H1 (cell line): ENCODE measurements around the gene RPUSD3. TPM values are rescaled to one million over a fixed set of nuclear protein-coding genes. Genes with fewer than 3 reads are reported as not detected.
A peak's percentile ranks its signal among the peaks of the same experiment; 100 is the strongest.

Experiments
- CTCF ChIA-PET: fragments of 300-600 bp; sonication (Branson Sonifier 250); formaldehyde crosslinking; loops from one replicate; lab custom pipeline; 2021; ENCODE audit not compliant: partially characterized antibody; lab: Charles Lee
- POLR2A ChIA-PET: fragments of 300-600 bp; sonication (Branson Sonifier 250); formaldehyde crosslinking; loops from one replicate; lab custom pipeline; 2021; ENCODE audit warnings: inconsistent platforms; ENCODE audit not compliant: partially characterized antibody; lab: Charles Lee
- DNase-seq, 2 experiments: peaks; one replicate each; pipeline versions ENCODE4 v3.0.0 to v3.0.0-alpha.2; 2010 to 2022; ENCODE audit warnings: low spot score in 2 of 2, low read depth in 1 of 2, mixed read lengths in 1 of 2
- FAIRE-seq: peaks from 2 replicates; lab custom pipeline; 2011; peaks lifted over from hg19 to GRCh38; lab: Jason Lieb, UNC
- H2AFZ ChIP-seq: 2 replicates; pipeline ENCODE4 v1.8.1; 2012; ENCODE audit warnings: low read length, inconsistent platforms
- H2AK5ac ChIP-seq: 2 replicates; pipeline ENCODE4 v1.6.1; 2013; ENCODE audit warnings: low read depth, low read length
- H2BK120ac ChIP-seq: replicated peaks from 2 replicates; pipeline ENCODE3; 2013; ENCODE audit warnings: low read depth, low read length, inconsistent platforms
- H2BK12ac ChIP-seq: 2 replicates; pipeline ENCODE4 v1.6.1; 2013; ENCODE audit warnings: low read depth, low read length
- H2BK15ac ChIP-seq: 2 replicates; pipeline ENCODE4 v1.6.1; 2013; ENCODE audit warnings: low read length
- H2BK20ac ChIP-seq: 2 replicates; pipeline ENCODE4 v1.6.1; 2013; ENCODE audit warnings: low read length
- H2BK5ac ChIP-seq: 2 replicates; pipeline ENCODE4 v1.6.1; 2013; ENCODE audit warnings: low read depth, low read length
- H3K14ac ChIP-seq: 2 replicates; pipeline ENCODE4 v1.6.1; 2013; ENCODE audit warnings: inconsistent platforms; ENCODE audit not compliant: insufficient read length
- H3K18ac ChIP-seq: 2 replicates; pipeline ENCODE4 v1.6.1; 2013; ENCODE audit warnings: low read length; ENCODE audit errors: extremely low read depth
- H3K23ac ChIP-seq: 2 replicates; pipeline ENCODE4 v1.6.1; 2013; ENCODE audit warnings: inconsistent platforms; ENCODE audit not compliant: insufficient read length
- H3K23me2 ChIP-seq: 2 replicates; pipeline ENCODE4 v1.6.1; 2013; ENCODE audit warnings: low read depth, low read length
- H3K27ac ChIP-seq: 2 replicates; pipeline ENCODE4 v1.6.1; 2011; ENCODE audit warnings: low read depth, low read length, inconsistent platforms
- H3K27me3 ChIP-seq, 4 experiments: replicated peaks in 1 of 4; 1 replicate in 1 of 4; 2 replicates in 3 of 4; pipeline versions ENCODE4 v1.6.1 to v1.8.1; 2011 to 2013; ENCODE audit warnings: low read length in 3 of 4, mild to moderate bottlenecking in 3 of 4, inconsistent platforms in 2 of 4, mixed read lengths in 2 of 4, moderate library complexity in 1 of 4; ENCODE audit not compliant: control insufficient read depth in 3 of 4, insufficient read depth in 3 of 4; ENCODE audit errors: extremely low read depth in 1 of 4
- H3K36me3 ChIP-seq, 4 experiments: 2 replicates each; pipeline versions ENCODE4 v1.6.1 to v1.8.1; 2011 to 2013; ENCODE audit warnings: mild to moderate bottlenecking in 4 of 4, low read length in 3 of 4, moderate library complexity in 2 of 4, control low read depth in 1 of 4, inconsistent platforms in 1 of 4; ENCODE audit not compliant: insufficient read depth in 4 of 4, control insufficient read depth in 2 of 4
- H3K4ac ChIP-seq: replicated peaks from 2 replicates; pipeline ENCODE3; 2013; ENCODE audit warnings: low read length, low read depth, mixed read lengths, inconsistent platforms; ENCODE audit not compliant: insufficient read length
- H3K4me1 ChIP-seq, 4 experiments: replicated peaks in 1 of 4; 1 replicate in 1 of 4; 2 replicates in 3 of 4; pipeline versions ENCODE4 v1.6.1 to v1.8.1; 2011 to 2013; ENCODE audit warnings: low read length in 3 of 4, inconsistent platforms in 2 of 4, mixed read lengths in 1 of 4; ENCODE audit not compliant: insufficient read depth in 4 of 4, control insufficient read depth in 3 of 4
- H3K4me2 ChIP-seq, 2 experiments: 2 replicates each; pipeline versions ENCODE4 v1.6.1 to v1.8.1; 2011 to 2013; ENCODE audit warnings: low read depth in 2 of 2, low read length in 2 of 2, control low read depth in 1 of 2, inconsistent platforms in 1 of 2, mild to moderate bottlenecking in 1 of 2; ENCODE audit not compliant: insufficient read depth in 1 of 2
- H3K4me3 ChIP-seq, 4 experiments: fragments of 200-600, 300-600 bp in 1 of 4; sonication (generic), shearing (Covaris generic), sonication (Bioruptor Twin) in 1 of 4; 2 replicates each; pipeline versions ENCODE4 v1.5.1 to v1.8.1; 2011 to 2016; ENCODE audit warnings: low read length in 4 of 4, low read depth in 3 of 4, control low read depth in 2 of 4, inconsistent platforms in 2 of 4, mild to moderate bottlenecking in 2 of 4, mixed read lengths in 1 of 4, moderate library complexity in 1 of 4; ENCODE audit not compliant: insufficient read depth in 2 of 4; ENCODE audit errors: extremely low read depth in 1 of 4
- H3K56ac ChIP-seq: replicated peaks from 2 replicates; pipeline ENCODE3; 2013; ENCODE audit warnings: low read depth, mild to moderate bottlenecking, mixed read lengths, low read length, inconsistent platforms; ENCODE audit not compliant: insufficient read length
- H3K79me1 ChIP-seq: 2 replicates; pipeline ENCODE4 v1.6.1; 2013; ENCODE audit warnings: low read depth, low read length, control low read depth
- H3K79me2 ChIP-seq, 2 experiments: 2 replicates each; pipeline versions ENCODE4 v1.6.1 to v1.8.1; 2012 to 2013; ENCODE audit warnings: low read length in 2 of 2, mild to moderate bottlenecking in 2 of 2, inconsistent platforms in 1 of 2; ENCODE audit not compliant: insufficient read depth in 2 of 2, control insufficient read depth in 1 of 2
- H3K9ac ChIP-seq, 4 experiments: replicated peaks in 1 of 4; 1 replicate in 1 of 4; 2 replicates in 3 of 4; pipeline versions ENCODE4 v1.6.1 to v1.8.1; 2011 to 2013; ENCODE audit warnings: low read depth in 3 of 4, low read length in 3 of 4, control low read depth in 2 of 4, mild to moderate bottlenecking in 2 of 4, moderate library complexity in 2 of 4, inconsistent platforms in 1 of 4; ENCODE audit errors: extremely low read depth in 1 of 4
- H3K9me3 ChIP-seq, 2 experiments: 2 replicates each; pipeline versions ENCODE4 v1.6.1 to v1.8.1; 2012 to 2013; ENCODE audit warnings: mild to moderate bottlenecking in 2 of 2, moderate library complexity in 2 of 2, control low read depth in 1 of 2, inconsistent platforms in 1 of 2, low read depth in 1 of 2, low read length in 1 of 2, mixed read lengths in 1 of 2; ENCODE audit not compliant: insufficient read depth in 2 of 2
- H4K20me1 ChIP-seq, 2 experiments: replicated peaks in 1 of 2; 2 replicates each; pipeline versions ENCODE3 to v1.8.1; 2011 to 2013; ENCODE audit warnings: inconsistent platforms in 2 of 2, low read length in 2 of 2, mild to moderate bottlenecking in 1 of 2; ENCODE audit not compliant: insufficient read depth in 2 of 2, control insufficient read depth in 1 of 2
- H4K5ac ChIP-seq: 2 replicates; pipeline ENCODE4 v1.6.1; 2013; ENCODE audit warnings: low read length, low read depth, mixed read lengths, inconsistent platforms; ENCODE audit not compliant: insufficient read length
- H4K8ac ChIP-seq: 2 replicates; pipeline ENCODE4 v1.8.0; 2013; ENCODE audit warnings: mild to moderate bottlenecking, moderate library complexity, low read length, inconsistent platforms; ENCODE audit not compliant: insufficient read depth; ENCODE audit errors: extremely low read depth
- H4K91ac ChIP-seq: replicated peaks from 2 replicates; pipeline ENCODE3; 2013; ENCODE audit warnings: low read length, mixed read lengths, inconsistent platforms; ENCODE audit not compliant: insufficient read length
- ATF3 ChIP-seq: IDR thresholded peaks from 2 replicates; pipeline ENCODE4 v1.6.1; 2011; ENCODE audit warnings: low read depth, mild to moderate bottlenecking, low read length; ENCODE audit not compliant: insufficient read depth
- CEBPB ChIP-seq: IDR thresholded peaks from 2 replicates; pipeline ENCODE4 v1.6.1; 2012; ENCODE audit warnings: low read depth, low read length
- CTCF ChIP-seq, 3 experiments: IDR thresholded peaks; 1 replicate in 2 of 3; 2 replicates in 1 of 3; pipeline versions ENCODE4 v1.5.1 to v1.6.1; 2011; ENCODE audit warnings: low read length in 3 of 3, mild to moderate bottlenecking in 3 of 3, inconsistent platforms in 2 of 3, low read depth in 1 of 3, moderate library complexity in 1 of 3; ENCODE audit not compliant: insufficient read depth in 1 of 3; ENCODE audit errors: control extremely low read depth in 1 of 3
- FOSL1 ChIP-seq: IDR thresholded peaks from 2 replicates; pipeline ENCODE4 v1.6.1; 2011; ENCODE audit warnings: mild to moderate bottlenecking, low read depth, low read length, moderate library complexity; ENCODE audit not compliant: insufficient read depth
- JUN ChIP-seq: IDR thresholded peaks from 2 replicates; pipeline ENCODE4 v1.6.1; 2011; ENCODE audit warnings: low read depth, mild to moderate bottlenecking, improper control_type of control experiment, low read length
- KDM5A ChIP-seq: fragments of 200-600 bp; IDR thresholded peaks from 2 replicates; pipeline ENCODE4 v1.7.1; 2012; ENCODE audit warnings: mild to moderate bottlenecking, low read length, inconsistent platforms, mixed read lengths
- POLR2AphosphoS5 ChIP-seq: IDR thresholded peaks from 2 replicates; pipeline ENCODE4 v1.6.1; 2011; ENCODE audit warnings: low read depth, low read length
- RFX5 ChIP-seq: IDR thresholded peaks from 2 replicates; pipeline ENCODE4 v1.6.1; 2011; ENCODE audit warnings: low read depth, low read length, improper control_type of control experiment, borderline replicate concordance
- WGBS, 2 experiments: shearing (Covaris generic) in 1 of 2; methylation state at CpG; one replicate each; pipeline versions ENCODE4 v1.1.6 to v1.1.7; 2013 to 2015; ENCODE audit warnings: low lambda C conversion rate in 2 of 2, mixed read lengths in 2 of 2, inconsistent platforms in 1 of 2, low coverage in 1 of 2, missing lambda C conversion rate in 1 of 2; ENCODE audit not compliant: insufficient replicate concordance in 2 of 2, insufficient coverage in 1 of 2, insufficient read length in 1 of 2; ENCODE audit errors: extremely low coverage in 1 of 2, missing lambda C conversion rate in 1 of 2; 5-methylcytosine and 5-hydroxymethylcytosine counted together
- polyA plus RNA-seq, 7 experiments: library from polyadenylated mRNA; depleted of rRNA in 3 of 7; stranded (reverse) in 5 of 7; unstranded in 2 of 7; fragments of >200 nt in 5 of 7; fragments of 200-250 nt in 2 of 7; gene quantifications; 1 replicate in 5 of 7; 2 replicates in 1 of 7; 4 replicates in 1 of 7; pipeline versions ENCODE4 v1.2.1 to v1.2.3, GENCODE V29; 2011 to 2013; ENCODE audit warnings: missing spikeins in 2 of 7, mixed read lengths in 2 of 7
- total RNA-seq: library from RNA; stranded (reverse); fragmentation: NEBNext Ultra II Directional; extraction: Animal tissue kit (Norgen Biotek cat#: 25700); gene quantifications from 2 replicates; pipeline ENCODE4 v1.2.1, GENCODE V29; 2021

RPUSD3 gene
- total and polyA plus RNA-seq, 2 of the 8 experiments (the other 6 are each of a cell fraction or from before 2014, with no cell fraction given): 68.4 to 154 TPM

- Histone ChIP-seq H3K4me3 (no peak overlapping the region), H2AK5ac (no peak overlapping the region), H3K4me1 (peaks cover 0 to 5% (median 2%) of the 10 kb centered on the region in 4 experiments; a peak in 2 of 7 replicates), H3K79me2 (no peaks in the 10 kb centered on the region), H3K4ac (no peak overlapping the region), H3K27ac (no peak overlapping the region), H3K56ac (no peak overlapping the region), H4K20me1 (no peaks in the 10 kb centered on the region), H4K5ac (no peak overlapping the region), H2BK120ac (no peak overlapping the region), H3K27me3 (no peaks in the 10 kb centered on the region; a peak in 1 of 7 replicates), H2BK12ac (no peak overlapping the region; the same call in 1 of the 2 replicates), H3K14ac (no peak overlapping the region), H3K4me2 (no peak overlapping the region), H4K91ac (no peak overlapping the region), H3K23me2 (no peaks in the 10 kb centered on the region), H2BK5ac (peak overlapping the region; percentile 26; the same call in 1 of the 2 replicates), H4K8ac (no peak overlapping the region), H3K18ac (no peak overlapping the region), H2AFZ (no peak overlapping the region), H3K23ac (no peak overlapping the region), H3K9me3 (no peaks in the 10 kb centered on the region), H3K9ac (no peak overlapping the region), H2BK15ac (no peak overlapping the region), H3K79me1 (no peaks in the 10 kb centered on the region), H3K36me3 (no peaks in the 10 kb centered on the region), H2BK20ac (no peak overlapping the region)
- no peak for FAIRE-seq
- ChIA-PET CTCF (interaction anchor here (0.6 to 7.9 kb wide), 30 partner anchors 12 to 365 kb away, joined by 3 to 74 read pairs (median 4); partner anchors contain the start of genes IL17RE and PRRT3), POLR2A (interaction anchor here (1.3 to 1.8 kb wide), 4 partner anchors 9 to 128 kb away, joined by 3 to 10 read pairs (median 4); no protein-coding TSS in a partner anchor)
- peak in 1 of 2 experiments; percentile 74 for DNase-seq
- WGBS, 2 experiments: 78% methylated on average over 20 of the region's 20 CpGs; no CpG with 5 or more reads in 1 of the 2 experiments
- no peak for TF ChIP-seq FOSL1
- peak; percentile 55 to 72 (median 72) for TF ChIP-seq CTCF (IDR thresholded peaks at IDR 0.05; ENCODE audit: control extremely low read depth in 1 of 3, insufficient read depth in 1 of 3, low read depth in 1 of 3, low read length in 3 of 3)
- no peak for TF ChIP-seq ATF3
- 0 out of 2 replicates have a peak, but pooled peaks have one; percentile 22 for TF ChIP-seq POLR2AphosphoS5
- TF ChIP-seq RFX5: no peak
- no peak for TF ChIP-seq CEBPB
- no peak for TF ChIP-seq KDM5A
- TF ChIP-seq JUN: no peak
Observed at GRCh38 chr3:9826815-9827573, 16.8 kb downstream of the RPUSD3 start.
